ENCODE data around the gene DNAH17. TPM values are rescaled to one million over a fixed set of nuclear protein-coding genes. Genes with fewer than 3 reads are reported as not detected.

The DNAH17 gene
- total and polyA plus RNA-seq, 2 donors (not counting 1 experiment from before 2014, with no cell fraction given), result 0.01 to 0.12 TPM

DNA sequence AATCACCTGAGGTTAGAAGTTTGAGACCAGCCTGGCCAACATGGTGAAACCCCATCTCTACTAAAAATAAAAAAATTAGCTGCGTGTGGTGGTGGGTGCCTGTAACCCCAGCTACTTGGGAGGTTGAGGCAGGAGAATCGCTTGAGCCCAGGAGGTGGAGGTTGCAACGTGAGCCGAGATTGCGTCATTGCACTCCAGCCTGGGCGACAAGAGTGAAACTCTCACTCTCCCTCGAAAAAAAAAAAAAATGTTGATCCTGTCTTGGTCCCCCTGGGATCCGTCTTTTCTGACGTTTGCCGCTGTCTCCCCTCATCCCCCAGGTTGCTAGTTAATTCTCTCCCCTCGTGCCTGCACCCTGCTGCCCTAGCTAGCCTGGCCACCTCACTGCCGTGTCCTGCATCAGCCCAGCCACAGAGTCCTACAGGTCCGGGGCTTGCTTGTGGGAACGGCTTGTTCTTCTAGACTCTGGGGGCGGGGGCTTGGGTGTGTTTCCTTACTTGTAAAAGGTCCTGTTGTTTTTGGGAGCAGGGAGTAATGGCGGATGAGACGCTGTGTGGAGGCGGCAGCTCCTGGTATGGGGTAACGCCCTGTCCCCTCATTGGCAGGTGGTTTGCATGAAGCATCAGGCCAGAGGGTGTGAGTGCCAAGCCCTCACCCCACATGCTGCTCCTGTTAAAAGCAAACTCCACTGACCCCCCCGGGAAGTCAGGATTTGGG, 154.2 kb downstream of the DNAH17 start:
- intact Hi-C loops (cut with micrococcal nuclease), result loop anchor here (1.0 to 10.0 kb wide), 4 partner anchors 63 to 308 kb away; partner anchors contain the start of gene SOCS3
- H3K27me3 Mint-ChIP-seq, result no peaks in the 10 kb centered on the region

DNA sequence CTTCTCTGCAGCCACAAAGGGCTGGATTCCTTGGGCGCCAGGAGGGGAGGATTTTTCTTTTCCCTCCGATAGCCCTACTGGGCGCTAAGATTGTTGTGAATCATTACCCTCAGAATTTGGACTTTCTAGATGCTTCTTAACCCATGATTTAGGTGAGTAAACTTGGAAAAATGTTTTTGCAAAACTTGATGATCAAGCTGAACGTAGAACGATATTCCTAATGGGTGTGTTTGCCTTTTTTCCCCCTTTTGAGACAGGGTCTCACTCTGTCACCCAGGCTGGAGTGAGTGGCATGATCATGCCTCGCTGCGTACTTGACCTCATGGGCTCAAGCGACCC, 155.0 kb downstream of the DNAH17 start:
- 100% methylated on average over 2 of the region's 8 CpGs for WGBS (ENCODE audit: insufficient coverage)
- TF ChIP-seq, protein P1, sequence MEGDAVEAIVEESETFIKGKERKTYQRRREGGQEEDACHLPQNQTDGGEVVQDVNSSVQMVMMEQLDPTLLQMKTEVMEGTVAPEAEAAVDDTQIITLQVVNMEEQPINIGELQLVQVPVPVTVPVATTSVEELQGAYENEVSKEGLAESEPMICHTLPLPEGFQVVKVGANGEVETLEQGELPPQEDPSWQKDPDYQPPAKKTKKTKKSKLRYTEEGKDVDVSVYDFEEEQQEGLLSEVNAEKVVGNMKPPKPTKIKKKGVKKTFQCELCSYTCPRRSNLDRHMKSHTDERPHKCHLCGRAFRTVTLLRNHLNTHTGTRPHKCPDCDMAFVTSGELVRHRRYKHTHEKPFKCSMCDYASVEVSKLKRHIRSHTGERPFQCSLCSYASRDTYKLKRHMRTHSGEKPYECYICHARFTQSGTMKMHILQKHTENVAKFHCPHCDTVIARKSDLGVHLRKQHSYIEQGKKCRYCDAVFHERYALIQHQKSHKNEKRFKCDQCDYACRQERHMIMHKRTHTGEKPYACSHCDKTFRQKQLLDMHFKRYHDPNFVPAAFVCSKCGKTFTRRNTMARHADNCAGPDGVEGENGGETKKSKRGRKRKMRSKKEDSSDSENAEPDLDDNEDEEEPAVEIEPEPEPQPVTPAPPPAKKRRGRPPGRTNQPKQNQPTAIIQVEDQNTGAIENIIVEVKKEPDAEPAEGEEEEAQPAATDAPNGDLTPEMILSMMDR (IDR thresholded peaks at IDR 0.05), result peak; percentile 50
- no peak for TF ChIP-seq EZH2 (IDR thresholded peaks at IDR 0.05; ENCODE audit: borderline replicate concordance, insufficient read depth, low read depth, low read length, poor library complexity, severe bottlenecking)
- Mint-ChIP-seq H3K9me3 (ENCODE audit: insufficient read depth) (no peaks in the 10 kb centered on the region), H3K4me3 (no peak overlapping the region), H3K27ac (no peak overlapping the region), H3K4me1 (peaks cover 1% of the 10 kb centered on the region), H3K27me3 (no peaks in the 10 kb centered on the region)
- intact Hi-C loops (cut with micrococcal nuclease), result loop anchor here (1.0 to 10.0 kb wide), 4 partner anchors 62 to 307 kb away; partner anchors contain the start of gene SOCS3
- Histone ChIP-seq H3K4me3 (ENCODE audit: control extremely low read depth in 1 of 5, extremely low read depth in 1 of 5, insufficient read depth in 1 of 5, low read depth in 2 of 5, low read length in 4 of 5) (no peak overlapping the region), H3K36me3 (replicated peaks in 1 of 2; ENCODE audit: control extremely low read depth in 1 of 2, control insufficient read depth in 1 of 2, extremely low read depth in 1 of 2, insufficient read depth in 2 of 2, low read length in 1 of 2) (peaks cover 0 to 76% of the 10 kb centered on the region in 2 experiments), H3K4me2 (replicated peaks; ENCODE audit: low read depth, low read length, poor library complexity, severe bottlenecking) (no peak overlapping the region), H3K27me3 (replicated peaks in 1 of 4; ENCODE audit: control extremely low read depth in 1 of 4, control insufficient read depth in 3 of 4, insufficient read depth in 4 of 4, low read length in 3 of 4) (no peaks in the 10 kb centered on the region), H3K9me3 (ENCODE audit: control extremely low read depth in 1 of 3, control insufficient read depth in 2 of 3, insufficient read depth in 1 of 3, low read length in 2 of 3) (no peaks in the 10 kb centered on the region), H3K9ac (ENCODE audit: low read length) (no peak overlapping the region), H4K20me1 (ENCODE audit: control insufficient read depth, insufficient read depth, low read length, poor library complexity, severe bottlenecking) (peaks cover 44% of the 10 kb centered on the region), H3K27ac (ENCODE audit: low read length in 2 of 2) (no peak overlapping the region), H3K79me2 (ENCODE audit: control insufficient read depth, insufficient read depth, low read length) (peaks cover 10% of the 10 kb centered on the region), H2AFZ (ENCODE audit: insufficient read depth, low read depth, low read length, poor library complexity, severe bottlenecking) (no peak overlapping the region), H3K4me1 (ENCODE audit: control insufficient read depth in 2 of 2, insufficient read depth in 2 of 2, low read length in 2 of 2) (no peaks in the 10 kb centered on the region)
- no peak for DNase-seq
- POLR2A ChIA-PET, result interaction anchor here (0.5 kb wide), 1 partner anchor 144 kb away, joined by 5 read pairs; no protein-coding TSS in a partner anchor
- CTCF ChIA-PET, result interaction anchor here (0.7 to 7.3 kb wide), 42 partner anchors 10 to 412 kb away, joined by 3 to 86 read pairs (median 4); no protein-coding TSS in a partner anchor
- no peak for ATAC-seq (ENCODE audit: low read depth)

More for the DNA sequence above, 154.2 kb downstream of the DNAH17 start:
- Mint-ChIP-seq H3K9me3 (ENCODE audit: insufficient read depth) (no peaks in the 10 kb centered on the region), H3K27ac (no peak overlapping the region), H3K4me1 (peaks cover 1% of the 10 kb centered on the region), H3K4me3 (no peak overlapping the region)
- POLR2A ChIA-PET, result no interaction called here
- Histone ChIP-seq H3K4me3 (ENCODE audit: control extremely low read depth in 1 of 5, extremely low read depth in 1 of 5, insufficient read depth in 1 of 5, low read depth in 2 of 5, low read length in 4 of 5) (no peak overlapping the region), H3K4me2 (replicated peaks; ENCODE audit: low read depth, low read length, poor library complexity, severe bottlenecking) (no peak overlapping the region), H3K27ac (ENCODE audit: low read length in 2 of 2) (no peak overlapping the region), H3K36me3 (replicated peaks in 1 of 2; ENCODE audit: control extremely low read depth in 1 of 2, control insufficient read depth in 1 of 2, extremely low read depth in 1 of 2, insufficient read depth in 2 of 2, low read length in 1 of 2) (peaks cover 0 to 74% of the 10 kb centered on the region in 2 experiments), H3K9me3 (ENCODE audit: control extremely low read depth in 1 of 3, control insufficient read depth in 2 of 3, insufficient read depth in 1 of 3, low read length in 2 of 3) (no peaks in the 10 kb centered on the region), H2AFZ (ENCODE audit: insufficient read depth, low read depth, low read length, poor library complexity, severe bottlenecking) (no peak overlapping the region), H4K20me1 (ENCODE audit: control insufficient read depth, insufficient read depth, low read length, poor library complexity, severe bottlenecking) (peaks cover 44% of the 10 kb centered on the region), H3K9ac (ENCODE audit: low read length) (no peak overlapping the region), H3K27me3 (replicated peaks in 1 of 4; ENCODE audit: control extremely low read depth in 1 of 4, control insufficient read depth in 3 of 4, insufficient read depth in 4 of 4, low read length in 3 of 4) (no peaks in the 10 kb centered on the region), H3K79me2 (ENCODE audit: control insufficient read depth, insufficient read depth, low read length) (peaks cover 10% of the 10 kb centered on the region), H3K4me1 (ENCODE audit: control insufficient read depth in 2 of 2, insufficient read depth in 2 of 2, low read length in 2 of 2) (no peaks in the 10 kb centered on the region)
- no peak for TF ChIP-seq EZH2 (IDR thresholded peaks at IDR 0.05; ENCODE audit: borderline replicate concordance, insufficient read depth, low read depth, low read length, poor library complexity, severe bottlenecking)
- TF ChIP-seq, protein P1 (IDR thresholded peaks at IDR 0.05), result no peak
- ATAC-seq (ENCODE audit: low read depth) (no peak), DNase-seq (no peak)
- CTCF ChIA-PET, result interaction anchor here (0.8 to 7.3 kb wide), 32 partner anchors 9 to 756 kb away, joined by 3 to 86 read pairs (median 4); no protein-coding TSS in a partner anchor
- WGBS (ENCODE audit: insufficient coverage), result 95% methylated on average over 16 of the region's 20 CpGs
